Peyer's patch (tissue), 4 donors: Measurements from ENCODE around the gene ZSCAN30.

Experiments
- POLR2A ChIP-seq, 2 donors: fragments of 450-650 bp; IDR thresholded peaks; one replicate each; pipeline ENCODE4 v1.5.1; 2017; ENCODE audit warnings: antibody characterized with exemption in 2 of 2, mild to moderate bottlenecking in 2 of 2, moderate library complexity in 2 of 2
- TF ChIP-seq, protein P1 (sequence below), 6 experiments: fragments of 450-650 bp in 4 of 6; fragments of 200-600 bp in 2 of 6; sonication (generic) in 1 of 6; IDR thresholded peaks; one replicate each; pipeline ENCODE4 v1.5.1; 2017 to 2019; ENCODE audit warnings: antibody characterized with exemption in 6 of 6, mild to moderate bottlenecking in 3 of 6, moderate library complexity in 1 of 6

DNA sequence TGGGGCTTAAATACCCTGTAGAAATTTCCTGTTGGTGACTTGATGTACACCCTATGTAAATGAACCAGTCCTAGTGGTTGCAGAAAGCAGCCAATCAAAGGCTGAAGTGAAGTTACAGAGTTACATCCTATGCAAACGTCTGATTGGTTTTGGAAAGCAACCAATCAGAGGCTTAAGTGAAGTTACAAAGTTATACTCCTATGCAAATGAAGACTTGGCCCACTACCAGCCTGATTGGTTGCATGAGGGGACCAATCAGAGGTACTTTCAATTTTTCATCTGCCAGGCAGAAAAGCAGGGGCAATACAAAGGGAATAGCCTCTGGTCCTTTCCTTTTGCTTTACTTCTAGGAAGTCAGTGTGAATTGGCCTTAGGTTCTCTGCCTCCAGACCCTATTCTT, 62.8 kb downstream of the ZSCAN30 start:
- TF ChIP-seq, protein P1, sequence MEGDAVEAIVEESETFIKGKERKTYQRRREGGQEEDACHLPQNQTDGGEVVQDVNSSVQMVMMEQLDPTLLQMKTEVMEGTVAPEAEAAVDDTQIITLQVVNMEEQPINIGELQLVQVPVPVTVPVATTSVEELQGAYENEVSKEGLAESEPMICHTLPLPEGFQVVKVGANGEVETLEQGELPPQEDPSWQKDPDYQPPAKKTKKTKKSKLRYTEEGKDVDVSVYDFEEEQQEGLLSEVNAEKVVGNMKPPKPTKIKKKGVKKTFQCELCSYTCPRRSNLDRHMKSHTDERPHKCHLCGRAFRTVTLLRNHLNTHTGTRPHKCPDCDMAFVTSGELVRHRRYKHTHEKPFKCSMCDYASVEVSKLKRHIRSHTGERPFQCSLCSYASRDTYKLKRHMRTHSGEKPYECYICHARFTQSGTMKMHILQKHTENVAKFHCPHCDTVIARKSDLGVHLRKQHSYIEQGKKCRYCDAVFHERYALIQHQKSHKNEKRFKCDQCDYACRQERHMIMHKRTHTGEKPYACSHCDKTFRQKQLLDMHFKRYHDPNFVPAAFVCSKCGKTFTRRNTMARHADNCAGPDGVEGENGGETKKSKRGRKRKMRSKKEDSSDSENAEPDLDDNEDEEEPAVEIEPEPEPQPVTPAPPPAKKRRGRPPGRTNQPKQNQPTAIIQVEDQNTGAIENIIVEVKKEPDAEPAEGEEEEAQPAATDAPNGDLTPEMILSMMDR (IDR thresholded peaks at IDR 0.05), result no peak
- no peak for TF ChIP-seq POLR2A (IDR thresholded peaks at IDR 0.05)
